ENCODE data around the gene NHERF2. TPM values are rescaled to one million over a fixed set of nuclear protein-coding genes. Genes with fewer than 3 reads are reported as not detected.

The NHERF2 gene
- total and polyA plus RNA-seq, 9 of the 15 experiments (the other 6 are each of a cell fraction or from before 2014, with no cell fraction given), result 0.15 to 42.0 (median 12.5) TPM

GRCh38 chr16:2008631-2009163 lies 18.0 kb upstream of the NHERF2 start (continued):
- TF ChIP-seq, protein P1, sequence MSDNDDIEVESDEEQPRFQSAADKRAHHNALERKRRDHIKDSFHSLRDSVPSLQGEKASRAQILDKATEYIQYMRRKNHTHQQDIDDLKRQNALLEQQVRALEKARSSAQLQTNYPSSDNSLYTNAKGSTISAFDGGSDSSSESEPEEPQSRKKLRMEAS (CRISPR knock-in tag; IDR thresholded peaks at IDR 0.05), result peak; percentile 85
- TF ChIP-seq HOMEZ (CRISPR knock-in tag; IDR thresholded peaks at IDR 0.05) (no peak), TCFL5 (CRISPR knock-in tag; conservative IDR thresholded peaks at IDR 0.05) (no peak), TSC22D4 (tag; IDR thresholded peaks at IDR 0.05) (no peak), BRD4 (IDR thresholded peaks at IDR 0.05) (no peak), CEBPG (CRISPR knock-in tag; IDR thresholded peaks at IDR 0.05) (no peak), CEBPG (tag; conservative IDR thresholded peaks at IDR 0.05 in 1 of 2, IDR thresholded peaks at IDR 0.05 in 1 of 2) (0 out of 4 replicates have a peak, but pooled peaks of 1 of the 2 experiments have one; percentile 1), HEY1 (CRISPR knock-in tag; IDR thresholded peaks at IDR 0.05; ENCODE audit: borderline replicate concordance) (no peak), TFAP4 (CRISPR knock-in tag; IDR thresholded peaks at IDR 0.05; ENCODE audit: borderline replicate concordance) (peak; percentile 44; the same call in 1 of the 2 replicates), SRSF1 (IDR thresholded peaks at IDR 0.05; ENCODE audit: low read depth, low read length) (no peak), NEUROD1 (IDR thresholded peaks at IDR 0.05; ENCODE audit: borderline replicate concordance, low read depth, low read length, partially characterized antibody) (no peak), PCBP2 (IDR thresholded peaks at IDR 0.05; ENCODE audit: low read depth, low read length, poor library complexity, severe bottlenecking) (no peak), MNT (conservative IDR thresholded peaks at IDR 0.05) (no peak; a peak in 1 of 4 replicates), TEAD4 (IDR thresholded peaks at IDR 0.05; ENCODE audit: low read length) (0 out of 2 replicates have a peak, but pooled peaks have one; percentile 31), TEAD4 (CRISPR knock-in tag; IDR thresholded peaks at IDR 0.05; ENCODE audit: borderline replicate concordance) (no peak)
- TF ChIP-seq, protein P2, sequence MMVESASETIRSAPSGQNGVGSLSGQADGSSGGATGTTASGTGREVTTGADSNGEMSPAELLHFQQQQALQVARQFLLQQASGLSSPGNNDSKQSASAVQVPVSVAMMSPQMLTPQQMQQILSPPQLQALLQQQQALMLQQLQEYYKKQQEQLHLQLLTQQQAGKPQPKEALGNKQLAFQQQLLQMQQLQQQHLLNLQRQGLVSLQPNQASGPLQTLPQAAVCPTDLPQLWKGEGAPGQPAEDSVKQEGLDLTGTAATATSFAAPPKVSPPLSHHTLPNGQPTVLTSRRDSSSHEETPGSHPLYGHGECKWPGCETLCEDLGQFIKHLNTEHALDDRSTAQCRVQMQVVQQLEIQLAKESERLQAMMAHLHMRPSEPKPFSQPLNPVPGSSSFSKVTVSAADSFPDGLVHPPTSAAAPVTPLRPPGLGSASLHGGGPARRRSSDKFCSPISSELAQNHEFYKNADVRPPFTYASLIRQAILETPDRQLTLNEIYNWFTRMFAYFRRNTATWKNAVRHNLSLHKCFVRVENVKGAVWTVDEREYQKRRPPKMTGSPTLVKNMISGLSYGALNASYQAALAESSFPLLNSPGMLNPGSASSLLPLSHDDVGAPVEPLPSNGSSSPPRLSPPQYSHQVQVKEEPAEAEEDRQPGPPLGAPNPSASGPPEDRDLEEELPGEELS (CRISPR knock-in tag; IDR thresholded peaks at IDR 0.05; ENCODE audit: borderline replicate concordance), result 0 out of 2 replicates have a peak, but pooled peaks have one; percentile 56
- TF ChIP-seq, protein P3, sequence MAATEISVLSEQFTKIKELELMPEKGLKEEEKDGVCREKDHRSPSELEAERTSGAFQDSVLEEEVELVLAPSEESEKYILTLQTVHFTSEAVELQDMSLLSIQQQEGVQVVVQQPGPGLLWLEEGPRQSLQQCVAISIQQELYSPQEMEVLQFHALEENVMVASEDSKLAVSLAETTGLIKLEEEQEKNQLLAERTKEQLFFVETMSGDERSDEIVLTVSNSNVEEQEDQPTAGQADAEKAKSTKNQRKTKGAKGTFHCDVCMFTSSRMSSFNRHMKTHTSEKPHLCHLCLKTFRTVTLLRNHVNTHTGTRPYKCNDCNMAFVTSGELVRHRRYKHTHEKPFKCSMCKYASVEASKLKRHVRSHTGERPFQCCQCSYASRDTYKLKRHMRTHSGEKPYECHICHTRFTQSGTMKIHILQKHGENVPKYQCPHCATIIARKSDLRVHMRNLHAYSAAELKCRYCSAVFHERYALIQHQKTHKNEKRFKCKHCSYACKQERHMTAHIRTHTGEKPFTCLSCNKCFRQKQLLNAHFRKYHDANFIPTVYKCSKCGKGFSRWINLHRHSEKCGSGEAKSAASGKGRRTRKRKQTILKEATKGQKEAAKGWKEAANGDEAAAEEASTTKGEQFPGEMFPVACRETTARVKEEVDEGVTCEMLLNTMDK (IDR thresholded peaks at IDR 0.05; ENCODE audit: borderline replicate concordance, insufficient read depth, low read depth, low read length, poor library complexity, severe bottlenecking), result no peak

Data from K562 (cell line).